NCI-H2107 treated with DMSO at 0.1 percent for 48 hours (cell line): ENCODE measurements around the gene CACNA1A.

ENCODE experiments used
- DNase-seq: peaks from one replicate; lab custom pipeline; 2025; ENCODE audit not compliant: unreplicated experiment; lab: John Stamatoyannopoulos, UW

The CACNA1A gene

GRCh38 chr19:13238891-13239534 lies 267.3 kb downstream of the CACNA1A start:
- no peak for DNase-seq

GRCh38 chr19:13234518-13234917 lies 271.8 kb downstream of the CACNA1A start:
- no peak for DNase-seq

GRCh38 chr19:13231663-13232062 lies 274.6 kb downstream of the CACNA1A start:
- no peak for DNase-seq

GRCh38 chr19:13229246-13229645 lies 277.0 kb downstream of the CACNA1A start:
- DNase-seq = no peak

- no peak for DNase-seq
Measured at GRCh38 chr19:13228561-13228960, 277.7 kb downstream of the CACNA1A start.

GRCh38 chr19:13226983-13227382 lies 279.3 kb downstream of the CACNA1A start:
- no peak for DNase-seq

- DNase-seq = no peak
Measured at GRCh38 chr19:13225973-13226865, 280.1 kb downstream of the CACNA1A start.

GRCh38 chr19:13225085-13225484 lies 281.2 kb downstream of the CACNA1A start:
- DNase-seq = no peak

GRCh38 chr19:13220847-13221246 lies 285.4 kb downstream of the CACNA1A start:
- DNase-seq = no peak

- DNase-seq = no peak
Measured at GRCh38 chr19:13215572-13216380, 290.5 kb downstream of the CACNA1A start.

- DNase-seq = no peak
Measured at GRCh38 chr19:13214036-13214730, 292.1 kb downstream of the CACNA1A start.

GRCh38 chr19:13212759-13213330 lies 293.4 kb downstream of the CACNA1A start:
- no peak for DNase-seq

- DNase-seq = no peak
Measured at GRCh38 chr19:13211426-13212308, 294.6 kb downstream of the CACNA1A start.

GRCh38 chr19:13210941-13211340 lies 295.3 kb downstream of the CACNA1A start:
- DNase-seq = no peak

GRCh38 chr19:13210339-13210775 lies 295.9 kb downstream of the CACNA1A start:
- DNase-seq = no peak

- DNase-seq = no peak
Measured at GRCh38 chr19:13209484-13210338, 296.6 kb downstream of the CACNA1A start.

- DNase-seq = no peak
Measured at GRCh38 chr19:13208672-13209483, 297.4 kb downstream of the CACNA1A start.
